Rectal smooth muscle tissue (tissue), 1 donor: ENCODE measurements around the gene DTYMK.
"Not testable (repeated sequence)": the region's sequence is repeated elsewhere in the genome, so short reads cannot be mapped to it uniquely, and the experiment has no call there.

Experiments used
- H3K27ac ChIP-seq: one replicate; pipeline ENCODE4 v1.7.0; 2013; ENCODE audit warnings: low read depth, low read length, inconsistent platforms
- H3K27me3 ChIP-seq: one replicate; pipeline ENCODE4 v1.7.0; 2013; ENCODE audit warnings: low read length; ENCODE audit not compliant: control insufficient read depth, insufficient read depth
- H3K36me3 ChIP-seq: one replicate; pipeline ENCODE4 v1.7.0; 2013; ENCODE audit warnings: low read length; ENCODE audit not compliant: control insufficient read depth, insufficient read depth
- H3K4me1 ChIP-seq: one replicate; pipeline ENCODE4 v1.7.0; 2013; ENCODE audit warnings: low read length; ENCODE audit not compliant: control insufficient read depth, insufficient read depth
- H3K4me3 ChIP-seq: one replicate; pipeline ENCODE4 v1.7.0; 2013; ENCODE audit warnings: low read length
- H3K9ac ChIP-seq: one replicate; pipeline ENCODE4 v1.7.0; 2013; ENCODE audit warnings: low read length

Gene DTYMK

DNA sequence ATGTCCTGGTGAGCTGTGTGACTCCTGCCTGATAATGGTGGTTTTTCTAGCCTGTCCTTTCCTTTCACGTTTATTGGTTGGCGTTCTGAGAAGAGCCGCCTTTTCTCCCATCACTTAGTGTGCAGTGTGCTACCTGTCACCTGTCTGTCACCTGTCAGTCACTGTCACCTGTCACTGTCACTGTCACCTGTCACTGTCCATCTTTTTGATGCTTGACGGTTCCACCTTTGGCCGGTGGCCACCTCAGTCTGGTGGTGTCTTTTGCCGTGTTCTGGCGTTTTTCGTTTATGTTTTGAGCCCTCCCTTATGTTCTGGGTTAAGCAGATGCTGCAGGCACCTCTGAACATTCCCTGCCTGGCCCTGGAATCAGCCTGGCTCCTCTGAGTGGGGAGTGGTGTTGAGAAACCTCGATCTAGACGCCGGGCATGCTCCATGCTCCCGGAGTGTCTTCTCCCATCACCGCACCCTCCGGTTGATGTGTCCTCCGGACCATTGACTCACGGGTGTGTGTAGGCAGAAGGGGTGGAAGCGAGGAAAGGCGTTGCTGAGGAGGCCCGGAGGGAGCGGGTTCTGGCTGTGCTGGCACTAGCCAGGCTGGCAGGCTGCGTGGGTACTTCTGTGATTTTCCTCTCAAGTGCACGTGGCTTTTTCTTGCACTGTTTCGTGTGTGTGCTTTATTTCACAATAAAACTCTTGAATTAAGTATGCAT, 20.7 kb downstream of the DTYMK start:
- no peak overlapping the region for H3K9ac ChIP-seq
- H3K27ac ChIP-seq: no peak overlapping the region
- H3K4me3 ChIP-seq: no peak overlapping the region
- H3K4me1 ChIP-seq: no peaks in the 10 kb centered on the region
- H3K27me3 ChIP-seq: no peaks in the 10 kb centered on the region
- H3K36me3 ChIP-seq: peaks cover 28% of the 10 kb centered on the region

DNA sequence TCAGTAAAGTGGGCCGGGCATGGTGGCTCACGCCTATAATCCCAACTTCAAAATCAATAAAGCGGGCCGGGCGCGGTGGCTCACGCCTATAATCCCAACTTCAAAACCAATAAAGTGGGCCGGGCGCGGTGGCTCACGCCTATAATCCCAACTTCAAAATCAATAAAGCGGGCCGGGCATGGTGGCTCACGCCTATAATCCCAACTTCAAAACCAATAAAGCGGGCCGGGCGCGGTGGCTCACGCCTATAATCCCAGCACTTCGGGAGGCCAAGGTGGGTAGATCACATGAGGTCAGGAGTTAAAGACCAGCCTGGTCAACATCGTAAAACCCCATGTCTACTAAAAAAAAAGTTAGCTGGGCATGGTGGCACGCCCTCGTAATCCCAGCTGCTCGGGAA, 23.9 kb downstream of the DTYMK start:
- peaks cover 32% of the 10 kb centered on the region for H3K36me3 ChIP-seq
- H3K4me3 ChIP-seq, H3K27me3 ChIP-seq, H3K9ac ChIP-seq, H3K27ac ChIP-seq, H3K4me1 ChIP-seq: not testable (repeated sequence)

DNA sequence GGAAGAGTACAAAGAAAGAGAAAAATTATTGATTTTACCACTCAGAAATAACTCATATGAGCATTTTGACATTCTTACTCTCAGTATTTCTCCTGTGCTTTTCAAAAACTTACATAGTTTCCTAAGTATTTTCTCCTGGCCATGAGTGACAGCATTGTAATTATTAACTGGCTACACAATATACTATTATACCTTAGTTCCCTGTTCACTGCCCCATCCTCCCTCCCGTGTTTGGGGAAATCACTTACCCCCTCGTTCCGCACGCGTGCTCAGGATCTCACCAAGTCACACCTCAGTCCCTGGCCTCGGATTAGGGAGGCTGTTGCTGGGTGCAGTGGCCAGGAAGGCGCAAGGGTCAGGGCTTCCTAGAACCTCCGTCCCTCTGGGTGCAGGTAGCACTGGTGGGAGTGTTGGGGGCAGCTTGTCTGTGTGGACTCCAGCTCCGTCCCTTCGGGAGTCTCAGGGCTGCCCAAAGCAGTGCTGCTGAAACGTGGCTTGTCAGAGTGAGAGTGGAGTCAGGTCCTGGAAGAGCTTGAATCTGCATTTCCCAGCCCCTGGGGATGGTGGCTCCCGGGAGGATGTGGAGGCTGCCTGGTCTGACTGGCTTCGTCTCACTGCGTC, 25.9 kb downstream of the DTYMK start:
- Histone ChIP-seq H3K4me1 (peaks cover 2% of the 10 kb centered on the region), H3K9ac (no peak overlapping the region), H3K36me3 (peaks cover 32% of the 10 kb centered on the region), H3K27me3 (no peaks in the 10 kb centered on the region), H3K27ac (no peak overlapping the region), H3K4me3 (no peak overlapping the region)

DNA sequence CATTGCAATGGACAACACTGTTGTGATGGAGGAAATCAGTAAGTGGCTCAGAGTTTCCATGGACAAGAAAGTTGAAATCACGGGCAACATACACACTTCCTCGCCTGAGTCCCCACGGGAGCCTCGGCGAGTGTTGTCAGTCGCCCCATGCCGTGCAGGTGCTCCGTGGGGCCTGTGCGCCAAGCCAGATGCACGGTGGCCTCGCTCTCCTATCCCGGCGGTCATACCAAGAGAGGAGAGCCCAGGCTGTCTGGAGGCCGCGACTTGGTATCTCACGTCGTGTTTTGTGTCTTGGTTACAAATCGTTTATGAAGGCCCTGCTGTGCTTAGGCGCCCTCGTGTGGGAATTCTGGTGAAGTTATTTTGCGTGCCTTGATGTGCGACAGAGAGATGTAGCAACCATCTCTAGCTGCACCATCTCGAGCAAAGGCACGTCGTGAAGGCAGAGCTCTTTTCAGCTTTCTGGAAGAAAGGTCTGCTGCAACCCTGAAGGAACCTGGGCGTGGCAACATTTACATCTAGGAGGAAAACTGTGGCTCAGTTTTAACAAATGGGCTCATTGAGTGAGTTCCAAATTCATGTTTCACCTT, 27.4 kb downstream of the DTYMK start:
- Histone ChIP-seq H3K4me3 (no peak overlapping the region), H3K27me3 (no peaks in the 10 kb centered on the region), H3K36me3 (peaks cover 39% of the 10 kb centered on the region), H3K27ac (peak overlapping the region; percentile 40), H3K9ac (no peak overlapping the region), H3K4me1 (peaks cover 2% of the 10 kb centered on the region)

DNA sequence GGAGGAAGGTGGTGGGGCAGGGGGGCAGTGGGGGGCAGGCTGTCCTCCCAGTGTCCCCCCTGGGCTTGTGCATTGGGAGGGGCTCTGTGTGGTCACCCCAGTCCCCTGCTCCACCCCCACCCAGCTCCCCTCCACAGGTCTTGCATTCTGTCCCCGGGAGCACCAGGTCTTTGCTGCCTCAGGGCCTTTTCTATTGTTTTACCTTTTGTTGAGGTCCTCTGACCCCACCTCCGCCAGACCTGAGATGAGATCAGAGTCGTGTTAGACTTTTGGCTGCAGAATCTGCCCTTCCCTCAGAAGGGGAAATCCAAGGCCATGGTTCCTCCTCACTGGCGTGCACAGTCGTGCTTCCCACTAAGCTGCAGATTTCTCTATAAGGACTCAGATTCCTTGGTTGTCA, 28.3 kb downstream of the DTYMK start:
- Histone ChIP-seq H3K4me3 (no peak overlapping the region), H3K27ac (no peak overlapping the region), H3K4me1 (peaks cover 2% of the 10 kb centered on the region), H3K27me3 (no peaks in the 10 kb centered on the region), H3K9ac (no peak overlapping the region), H3K36me3 (peaks cover 39% of the 10 kb centered on the region)

DNA sequence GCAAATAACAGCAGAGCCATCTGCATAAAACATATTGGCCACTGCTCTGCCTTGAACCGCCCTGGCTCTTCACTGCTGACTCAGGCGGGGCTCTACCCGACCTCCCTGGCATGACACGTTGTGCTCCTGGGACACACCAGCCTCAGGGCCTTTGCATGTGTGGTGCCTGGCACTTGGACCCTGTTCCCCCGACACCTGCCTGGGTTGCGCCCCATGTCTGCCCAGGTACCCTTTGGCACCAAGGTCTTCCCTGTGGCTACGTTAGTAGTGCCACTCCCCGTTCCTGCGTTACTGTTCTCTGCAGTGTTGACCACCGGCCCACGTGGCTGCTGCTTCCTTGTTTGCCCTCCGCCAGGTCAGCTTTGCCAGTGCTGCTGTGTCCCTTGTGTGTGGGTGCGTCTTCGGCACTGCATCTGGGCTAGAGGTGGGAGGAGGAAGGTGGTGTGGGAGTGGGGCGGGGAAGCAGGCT, 28.8 kb downstream of the DTYMK start:
- Histone ChIP-seq H3K4me3 (no peak overlapping the region), H3K36me3 (peaks cover 39% of the 10 kb centered on the region), H3K27me3 (no peaks in the 10 kb centered on the region), H3K4me1 (peaks cover 2% of the 10 kb centered on the region), H3K9ac (no peak overlapping the region), H3K27ac (no peak overlapping the region)

DNA sequence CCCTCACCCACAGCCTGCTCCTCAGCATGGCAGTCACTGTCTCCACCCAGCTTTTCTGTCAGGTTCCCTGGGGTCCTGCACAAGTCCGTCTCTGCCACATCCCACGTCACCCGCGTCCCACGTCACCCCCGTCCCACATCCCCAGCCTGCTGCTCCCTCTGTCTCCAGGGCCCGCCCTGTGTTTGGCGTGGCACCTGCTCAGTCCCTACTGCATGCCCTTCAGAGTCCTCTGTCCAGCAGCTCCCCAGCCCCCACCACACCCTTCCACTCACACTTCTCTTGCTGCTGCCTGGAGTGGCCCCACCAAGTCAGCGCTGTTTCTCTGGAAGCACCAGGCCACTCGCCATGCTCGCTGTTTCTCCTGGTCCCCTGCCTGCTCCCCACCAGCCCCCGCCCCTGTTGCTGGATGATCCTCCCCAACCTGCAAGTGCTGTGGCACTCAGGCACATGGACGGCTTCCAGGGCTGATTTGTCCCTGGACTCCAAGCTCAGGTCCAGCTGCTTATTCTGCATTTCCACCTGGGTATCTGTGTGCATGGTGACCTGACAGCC, 30.3 kb downstream of the DTYMK start:
- H3K27me3 ChIP-seq: no peaks in the 10 kb centered on the region
- H3K36me3 ChIP-seq: peaks cover 45% of the 10 kb centered on the region
- no peak overlapping the region for H3K27ac ChIP-seq
- no peak overlapping the region for H3K4me3 ChIP-seq
- H3K9ac ChIP-seq: no peak overlapping the region
- peaks cover 2% of the 10 kb centered on the region for H3K4me1 ChIP-seq

DNA sequence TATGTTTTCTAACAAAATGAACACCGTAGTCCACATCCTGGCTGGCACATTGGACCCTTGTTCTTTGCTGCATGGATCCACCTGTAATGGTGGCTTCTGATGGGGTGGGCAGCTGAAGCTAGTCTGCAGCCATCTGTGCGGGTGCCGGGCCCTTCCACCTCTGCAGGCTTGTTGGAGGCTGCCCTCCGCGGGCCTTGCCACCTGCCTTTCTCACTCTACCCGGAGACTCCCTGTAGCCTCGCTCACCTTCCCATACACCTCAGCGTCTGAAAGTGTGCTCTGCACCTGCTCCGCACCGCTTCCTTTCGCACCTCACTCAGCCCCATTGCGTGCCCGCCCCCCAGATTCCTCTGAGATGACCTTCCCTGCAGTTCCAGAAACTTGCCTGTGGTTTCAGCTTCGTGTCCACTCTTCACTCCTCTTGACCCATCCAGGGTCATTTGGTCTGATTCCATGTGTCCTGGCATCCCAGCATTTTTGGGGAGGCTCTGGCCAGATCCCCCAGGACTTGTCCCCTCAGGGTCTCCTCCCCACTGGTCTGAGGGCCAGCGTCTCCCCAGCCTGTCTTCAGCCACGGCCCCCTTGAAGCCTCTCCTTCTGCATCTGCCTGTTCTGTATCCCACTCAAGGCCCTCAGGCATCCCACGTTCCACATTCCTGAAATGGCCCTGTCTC, 31.0 kb downstream of the DTYMK start:
- H3K27me3 ChIP-seq: no peaks in the 10 kb centered on the region
- peaks cover 2% of the 10 kb centered on the region for H3K4me1 ChIP-seq
- peaks cover 40% of the 10 kb centered on the region for H3K36me3 ChIP-seq
- H3K4me3 ChIP-seq: no peak overlapping the region
- no peak overlapping the region for H3K27ac ChIP-seq
- no peak overlapping the region for H3K9ac ChIP-seq

DNA sequence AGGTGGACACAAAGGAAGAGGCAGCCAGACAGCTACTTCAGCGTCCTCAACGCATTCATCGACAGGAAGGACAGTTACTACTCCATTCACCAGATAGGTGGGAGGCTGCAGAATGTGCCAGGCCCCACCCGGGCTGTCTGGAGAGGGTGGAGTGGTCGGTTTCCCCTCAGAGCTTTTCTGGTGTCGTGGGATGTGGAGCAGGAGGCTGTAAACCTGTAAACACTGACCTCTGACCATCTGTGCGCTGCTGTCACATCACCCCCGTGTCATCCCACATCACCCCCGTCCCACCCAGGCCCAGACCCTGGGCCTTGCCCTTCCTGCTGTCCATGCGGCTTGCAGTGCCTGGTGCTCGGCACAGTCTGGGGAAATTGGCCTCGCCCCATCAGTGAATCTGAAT, 32.1 kb downstream of the DTYMK start:
- H3K36me3 ChIP-seq: peaks cover 36% of the 10 kb centered on the region
- H3K27ac ChIP-seq: no peak overlapping the region
- no peaks in the 10 kb centered on the region for H3K27me3 ChIP-seq
- H3K9ac ChIP-seq: no peak overlapping the region
- no peak overlapping the region for H3K4me3 ChIP-seq
- peaks cover 2% of the 10 kb centered on the region for H3K4me1 ChIP-seq

DNA sequence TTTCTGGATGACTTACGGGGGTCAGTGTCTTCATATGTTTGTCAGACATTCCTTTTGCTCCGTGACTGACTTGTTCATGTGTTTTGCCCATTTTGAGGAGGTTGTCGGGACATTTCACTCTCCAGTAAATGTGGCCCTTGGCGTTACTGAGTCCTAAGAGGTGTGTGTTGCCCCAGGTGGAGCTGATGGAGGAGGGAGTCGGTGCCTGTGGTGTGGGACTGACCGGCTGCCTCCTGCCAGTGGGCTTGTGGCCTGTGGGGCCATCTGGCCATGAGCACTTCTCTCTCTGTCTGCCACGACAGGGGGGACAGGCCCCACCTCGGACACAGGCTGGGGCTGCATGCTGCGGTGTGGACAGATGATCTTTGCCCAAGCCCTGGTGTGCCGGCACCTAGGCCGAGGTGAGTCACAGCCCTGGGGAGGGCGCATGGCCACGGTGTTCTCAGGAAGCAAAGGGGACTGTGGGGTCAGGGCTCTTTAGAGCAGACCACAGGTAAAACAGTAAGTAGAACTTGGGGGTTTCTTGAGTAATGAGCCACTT, 33.3 kb downstream of the DTYMK start:
- Histone ChIP-seq H3K4me3 (no peak overlapping the region), H3K36me3 (peaks cover 26% of the 10 kb centered on the region), H3K27ac (no peak overlapping the region), H3K27me3 (no peaks in the 10 kb centered on the region), H3K9ac (no peak overlapping the region), H3K4me1 (peaks cover 2% of the 10 kb centered on the region)

DNA sequence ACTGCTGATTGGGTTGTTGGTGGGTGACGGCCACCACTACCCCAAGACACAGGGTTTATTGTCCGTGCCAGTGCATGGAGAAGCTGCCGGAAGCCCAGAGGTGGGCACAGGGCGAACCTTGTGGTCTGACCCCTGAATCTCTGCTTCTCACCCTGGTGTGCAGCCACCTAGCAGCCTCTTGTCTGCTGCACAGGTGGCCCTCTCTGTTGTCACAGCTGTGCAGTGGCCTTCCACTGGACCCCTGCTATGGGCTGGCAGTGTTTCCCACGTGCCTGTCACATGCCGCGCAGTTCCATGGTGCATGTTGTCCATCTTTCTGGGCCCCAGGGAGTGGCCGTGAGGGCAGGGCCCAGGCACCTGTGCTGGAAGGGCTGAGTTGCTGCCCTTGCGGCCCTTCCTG, 33.9 kb downstream of the DTYMK start:
- no peak overlapping the region for H3K27ac ChIP-seq
- no peak overlapping the region for H3K4me3 ChIP-seq
- H3K4me1 ChIP-seq: peaks cover 2% of the 10 kb centered on the region
- peaks cover 23% of the 10 kb centered on the region for H3K36me3 ChIP-seq
- no peak overlapping the region for H3K9ac ChIP-seq
- H3K27me3 ChIP-seq: no peaks in the 10 kb centered on the region

DNA sequence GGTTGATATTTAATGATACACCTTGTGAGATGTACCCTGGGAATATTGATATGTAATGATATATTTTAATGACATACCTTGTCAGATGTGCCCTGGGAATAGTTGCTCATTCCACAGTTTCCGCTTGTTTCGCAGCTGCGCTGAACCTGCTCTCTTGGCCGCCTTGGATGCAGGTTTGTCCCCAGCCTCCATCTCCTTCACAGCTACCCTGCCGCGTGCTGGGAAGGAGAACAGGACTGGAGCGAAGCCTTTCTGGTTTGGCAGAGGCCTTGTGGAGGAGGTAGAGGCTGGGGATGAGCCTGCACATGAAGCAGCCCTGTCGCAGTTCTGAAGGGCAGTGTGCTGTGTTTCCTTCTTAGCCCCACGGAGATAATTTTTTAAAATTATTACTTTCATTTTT, 34.5 kb downstream of the DTYMK start:
- H3K4me1 ChIP-seq: peaks cover 2% of the 10 kb centered on the region
- H3K27me3 ChIP-seq: no peaks in the 10 kb centered on the region
- no peak overlapping the region for H3K9ac ChIP-seq
- peaks cover 20% of the 10 kb centered on the region for H3K36me3 ChIP-seq
- no peak overlapping the region for H3K27ac ChIP-seq
- no peak overlapping the region for H3K4me3 ChIP-seq
